Measurements from ENCODE around the gene PANK1. TPM values are rescaled to one million over a fixed set of nuclear protein-coding genes. Genes with fewer than 3 reads are reported as not detected.

PANK1 gene
- total and polyA plus RNA-seq, 2 of the 8 experiments (the other 6 are each of a cell fraction or from before 2014, with no cell fraction given) = 18.5 to 40.4 TPM

GRCh38 chr10:89644967-89645741 is at the start of gene PANK1 (continued):
- TF ChIP-seq CHD7 (IDR thresholded peaks at IDR 0.05; ENCODE audit: insufficient replicate concordance, low read length) (no peak), POLR2AphosphoS5 (IDR thresholded peaks at IDR 0.05; ENCODE audit: low read depth, low read length) (peak; percentile 54; the same call in 1 of the 2 replicates), RBBP5 (IDR thresholded peaks at IDR 0.05; ENCODE audit: borderline replicate concordance, low read depth, low read length) (no peak; the same call in 1 of the 2 replicates)

All from H1 (cell line).